ENCODE measurements around the gene PACRG.

PACRG gene

GRCh38 chr6:162889303-162889702 lies 161.5 kb downstream of the PACRG start:
- TF ChIP-seq, protein P1, sequence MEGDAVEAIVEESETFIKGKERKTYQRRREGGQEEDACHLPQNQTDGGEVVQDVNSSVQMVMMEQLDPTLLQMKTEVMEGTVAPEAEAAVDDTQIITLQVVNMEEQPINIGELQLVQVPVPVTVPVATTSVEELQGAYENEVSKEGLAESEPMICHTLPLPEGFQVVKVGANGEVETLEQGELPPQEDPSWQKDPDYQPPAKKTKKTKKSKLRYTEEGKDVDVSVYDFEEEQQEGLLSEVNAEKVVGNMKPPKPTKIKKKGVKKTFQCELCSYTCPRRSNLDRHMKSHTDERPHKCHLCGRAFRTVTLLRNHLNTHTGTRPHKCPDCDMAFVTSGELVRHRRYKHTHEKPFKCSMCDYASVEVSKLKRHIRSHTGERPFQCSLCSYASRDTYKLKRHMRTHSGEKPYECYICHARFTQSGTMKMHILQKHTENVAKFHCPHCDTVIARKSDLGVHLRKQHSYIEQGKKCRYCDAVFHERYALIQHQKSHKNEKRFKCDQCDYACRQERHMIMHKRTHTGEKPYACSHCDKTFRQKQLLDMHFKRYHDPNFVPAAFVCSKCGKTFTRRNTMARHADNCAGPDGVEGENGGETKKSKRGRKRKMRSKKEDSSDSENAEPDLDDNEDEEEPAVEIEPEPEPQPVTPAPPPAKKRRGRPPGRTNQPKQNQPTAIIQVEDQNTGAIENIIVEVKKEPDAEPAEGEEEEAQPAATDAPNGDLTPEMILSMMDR (IDR thresholded peaks at IDR 0.05), result no peak

GRCh38 chr6:162898011-162898410 lies 170.2 kb downstream of the PACRG start:
- TF ChIP-seq, protein P1 (IDR thresholded peaks at IDR 0.05), result no peak

DNA sequence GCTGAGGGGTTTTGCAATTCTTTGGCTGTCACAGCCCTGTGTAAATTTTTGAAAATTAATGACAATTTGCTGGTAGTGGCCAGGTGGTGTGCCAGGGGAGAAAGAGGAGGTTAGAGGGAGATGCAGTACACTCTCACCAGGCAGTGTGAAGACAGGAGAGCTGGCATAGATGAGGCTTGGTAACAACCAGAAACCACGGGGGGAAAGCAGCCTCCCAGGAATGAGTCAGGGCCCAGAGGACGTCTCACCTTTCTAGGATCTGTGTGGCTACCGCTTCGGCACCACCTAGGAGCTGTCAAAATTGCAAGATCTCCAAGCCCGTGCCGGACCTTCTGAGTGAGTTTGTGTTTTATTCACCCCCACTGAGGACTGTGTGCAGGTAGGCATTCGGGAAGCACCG lies 171.4 kb downstream of the PACRG start:
- TF ChIP-seq, protein P1 (IDR thresholded peaks at IDR 0.05), result no peak

GRCh38 chr6:162900503-162900902 lies 172.7 kb downstream of the PACRG start:
- TF ChIP-seq, protein P1 (IDR thresholded peaks at IDR 0.05), result no peak

GRCh38 chr6:162904069-162904663 lies 176.4 kb downstream of the PACRG start:
- TF ChIP-seq, protein P1 (IDR thresholded peaks at IDR 0.05), result no peak

GRCh38 chr6:162906479-162906878 lies 178.7 kb downstream of the PACRG start:
- TF ChIP-seq, protein P1 (IDR thresholded peaks at IDR 0.05), result no peak

DNA sequence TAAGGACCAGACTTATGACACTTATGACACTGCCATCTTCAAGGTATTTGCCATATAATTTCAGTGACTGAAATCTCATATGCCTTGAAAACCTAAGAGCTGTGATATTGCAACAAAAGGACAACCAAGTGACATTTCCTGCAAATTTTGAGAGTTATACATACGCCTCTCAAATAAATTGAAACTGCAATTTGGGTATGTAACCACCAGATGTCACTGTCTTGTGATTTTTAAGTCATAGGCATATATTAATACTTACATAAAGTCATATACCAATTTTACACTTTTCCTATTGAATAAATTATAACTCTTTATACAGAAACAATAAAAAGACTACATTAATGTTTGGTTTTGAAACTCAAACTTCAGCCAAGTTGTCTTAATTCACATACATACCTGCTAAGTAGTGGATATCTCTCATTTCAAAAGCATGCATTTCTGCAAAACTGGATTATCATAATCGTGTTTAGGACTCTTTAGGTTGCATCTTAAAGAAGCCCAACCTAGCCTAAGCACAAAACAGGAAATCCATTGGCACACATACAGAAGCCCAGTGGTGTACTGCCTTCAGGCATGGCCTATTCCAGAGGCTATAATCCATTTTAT lies 180.2 kb downstream of the PACRG start:
- TF ChIP-seq, protein P1 (IDR thresholded peaks at IDR 0.05), result peak; percentile 75
